HG03521 (cell line): Measurements from ENCODE around the gene FRAS1.
"Not testable (repeated sequence)": the region's sequence is repeated elsewhere in the genome, so short reads cannot be mapped to it uniquely, and the experiment has no call there.

Experiments used
- ATAC-seq: cut with Tn5 transposase; IDR thresholded peaks from one replicate; pipeline ENCODE4 v1.9.1; 2021; ENCODE audit warnings: mild to moderate bottlenecking, moderate library complexity; ENCODE audit not compliant: unreplicated experiment

Gene FRAS1

GRCh38 chr4:78058591-78059523, 1.7 kb downstream of the FRAS1 start:
- ATAC-seq = no peak

- no peak for ATAC-seq
These were observed 2.4 kb downstream of the FRAS1 start for GRCh38 chr4:78059524-78059889.

- ATAC-seq = no peak
These were observed 2.8 kb downstream of the FRAS1 start for GRCh38 chr4:78059938-78060337.

GRCh38 chr4:78061939-78062570, 4.9 kb downstream of the FRAS1 start:
- no peak for ATAC-seq

GRCh38 chr4:78065508-78066192, 8.5 kb downstream of the FRAS1 start:
- no peak for ATAC-seq

- ATAC-seq = no peak
These were observed 11.4 kb downstream of the FRAS1 start for GRCh38 chr4:78068481-78068880.

- ATAC-seq = no peak
These were observed 12.2 kb downstream of the FRAS1 start for GRCh38 chr4:78069319-78069718.

- no peak for ATAC-seq
These were observed 12.7 kb downstream of the FRAS1 start for GRCh38 chr4:78069859-78070258.

- ATAC-seq = no peak
These were observed 13.7 kb downstream of the FRAS1 start for GRCh38 chr4:78070731-78071282.

GRCh38 chr4:78074759-78075158, 17.6 kb downstream of the FRAS1 start:
- ATAC-seq = no peak

- no peak for ATAC-seq
These were observed 18.9 kb downstream of the FRAS1 start for GRCh38 chr4:78075986-78076385.

- no peak for ATAC-seq
These were observed 21.0 kb downstream of the FRAS1 start for GRCh38 chr4:78078101-78078500.

GRCh38 chr4:78079726-78080430, 22.8 kb downstream of the FRAS1 start:
- ATAC-seq = no peak

GRCh38 chr4:78081541-78081940, 24.4 kb downstream of the FRAS1 start:
- ATAC-seq = no peak

- ATAC-seq = no peak
These were observed 25.9 kb downstream of the FRAS1 start for GRCh38 chr4:78083035-78083434.

GRCh38 chr4:78091534-78091933, 34.4 kb downstream of the FRAS1 start:
- no peak for ATAC-seq

- not testable (repeated sequence) for ATAC-seq
These were observed 35.2 kb downstream of the FRAS1 start for GRCh38 chr4:78092350-78092749.

GRCh38 chr4:78092850-78093249, 35.7 kb downstream of the FRAS1 start:
- no peak for ATAC-seq

- ATAC-seq = no peak
These were observed 38.0 kb downstream of the FRAS1 start for GRCh38 chr4:78095081-78095480.

- no peak for ATAC-seq
These were observed 41.9 kb downstream of the FRAS1 start for GRCh38 chr4:78099058-78099457.

- no peak for ATAC-seq
These were observed 42.9 kb downstream of the FRAS1 start for GRCh38 chr4:78100060-78100459.
